ENCODE measurements around the gene CES3. TPM values are rescaled to one million over a fixed set of nuclear protein-coding genes. Genes with fewer than 3 reads are reported as not detected.

Gene CES3
- 10 to 100 TPM; 19.1 to 82.4 (median 35.9) TPM for total RNA-seq
- long read RNA-seq, partial matches to known transcripts: 1 of 2 reads
- long read RNA-seq, other reads (novel, unspliced or antisense): 1 of 2 reads

- Histone ChIP-seq H3K27ac (peak within 1 kb of the TSS in 2 of 3 donors; percentile 46 to 90), H3K4me1 (peaks cover 0 to 44% (median 22%) of the 10 kb centered on the region in 4 donors), H3K27me3 (no peaks in the 10 kb centered on the region), H3K4me3 (peak within 1 kb of the TSS in 2 of 3 donors; percentile 40 to 45), H3K9me3 (no peaks in the 10 kb centered on the region), H3K36me3 (no peaks in the 10 kb centered on the region)
- intact Hi-C loops (cut with DNase I): no loop called here
- TF ChIP-seq CTCF (IDR thresholded peaks at IDR 0.05) (peak; percentile 55 to 74 (median 69)), POLR2A (IDR thresholded peaks at IDR 0.05) (no peak)
- ATAC-seq (peak; percentile 52 to 74 (median 60)), DNase-seq (peak in 2 of 3 donors; percentile 70 to 81)
- 34% methylated on average over 10 of the region's 16 CpGs for WGBS (ENCODE audit: insufficient coverage, low coverage, low lambda C conversion rate, missing lambda C conversion rate)
Observed at GRCh38 chr16:66961065-66961744, at the start of gene CES3. TSS of gene CES3 (plus strand) at chr16:66961266. CDS start at chr16:66961308, 42 bp downstream.

- Histone ChIP-seq H3K36me3 (no peaks in the 10 kb centered on the region), H3K9me3 (no peaks in the 10 kb centered on the region), H3K4me1 (no peaks in the 10 kb centered on the region), H3K27ac (no peak overlapping the region), H3K4me3 (no peak overlapping the region), H3K27me3 (no peaks in the 10 kb centered on the region)
- no CpG with 5 or more reads among the region's 8 CpGs for WGBS (ENCODE audit: insufficient coverage, low coverage, low lambda C conversion rate, missing lambda C conversion rate)
- intact Hi-C loops (cut with DNase I): no loop called here
- TF ChIP-seq POLR2A (IDR thresholded peaks at IDR 0.05) (no peak), CTCF (IDR thresholded peaks at IDR 0.05) (no peak)
- peak in 1 of 3 donors; percentile 32 for DNase-seq
- ATAC-seq: no peak
Observed at GRCh38 chr16:66911801-66912200, 49.3 kb upstream of the CES3 start.

GRCh38 chr16:66913081-66913480 is 48.0 kb upstream of the CES3 start:
- no peak overlapping the region for H3K4me3 ChIP-seq
- H3K36me3 ChIP-seq: no peaks in the 10 kb centered on the region
- no peak overlapping the region for H3K27ac ChIP-seq
- TF ChIP-seq CTCF (IDR thresholded peaks at IDR 0.05) (no peak), POLR2A (IDR thresholded peaks at IDR 0.05) (no peak)
- H3K9me3 ChIP-seq: no peaks in the 10 kb centered on the region
- no peaks in the 10 kb centered on the region for H3K4me1 ChIP-seq
- H3K27me3 ChIP-seq: no peaks in the 10 kb centered on the region
- WGBS (ENCODE audit: insufficient coverage, low coverage, low lambda C conversion rate, missing lambda C conversion rate): no CpG with 5 or more reads among the region's 10 CpGs
- ATAC-seq: no peak
- DNase-seq: no peak
- intact Hi-C loops (cut with DNase I): no loop called here

GRCh38 chr16:66913711-66914110 is 47.4 kb upstream of the CES3 start:
- H3K27ac ChIP-seq: no peak overlapping the region
- H3K4me1 ChIP-seq: no peaks in the 10 kb centered on the region
- no peak overlapping the region for H3K4me3 ChIP-seq
- intact Hi-C loops (cut with DNase I): no loop called here
- no peaks in the 10 kb centered on the region for H3K27me3 ChIP-seq
- TF ChIP-seq CTCF (IDR thresholded peaks at IDR 0.05) (no peak), POLR2A (IDR thresholded peaks at IDR 0.05) (no peak)
- WGBS (ENCODE audit: insufficient coverage, low coverage, low lambda C conversion rate, missing lambda C conversion rate): 33% methylated on average over 1 of the region's 4 CpGs
- H3K36me3 ChIP-seq: no peaks in the 10 kb centered on the region
- H3K9me3 ChIP-seq: no peaks in the 10 kb centered on the region
- ATAC-seq (no peak), DNase-seq (no peak)
